HEK293 (cell line): Measurements from ENCODE around the gene RPS6KA2.

Experiments
- CTCF ChIA-PET: fragments of 350-600 bp; formaldehyde crosslinking; extraction: SDS; loops from one replicate; lab custom pipeline; 2021; ENCODE audit warnings: antibody characterized with exemption; lab: Yijun Ruan, JAX
- POLR2A ChIA-PET: fragments of 300-600 bp; formaldehyde crosslinking; extraction: SDS; loops from one replicate; lab custom pipeline; 2020; ENCODE audit warnings: antibody characterized with exemption, inconsistent platforms; lab: Yijun Ruan, JAX
- H3K27ac ChIP-seq: fragments of 200-500 bp; sonication (Bioruptor generic); 2 replicates; pipeline ENCODE4 v1.5.1; 2014; ENCODE audit warnings: low read depth, low read length, control low read depth, inconsistent platforms; ENCODE audit errors: extremely low read depth
- H3K36me3 ChIP-seq, 2 experiments: fragments of 200-500 bp in 1 of 2; sonication (Bioruptor generic) in 1 of 2; 1 replicate in 1 of 2; 2 replicates in 1 of 2; pipeline ENCODE4 v1.5.1; 2014 to 2017; ENCODE audit warnings: inconsistent platforms in 2 of 2, low read length in 2 of 2; ENCODE audit not compliant: control insufficient read depth in 2 of 2, insufficient read depth in 1 of 2
- H3K4me1 ChIP-seq: fragments of 200-500 bp; sonication (Bioruptor generic); 2 replicates; pipeline ENCODE4 v1.5.1; 2014; ENCODE audit warnings: mild to moderate bottlenecking, low read length, inconsistent platforms; ENCODE audit not compliant: control insufficient read depth, insufficient read depth
- H3K4me3 ChIP-seq: 2 replicates; pipeline ENCODE4 v1.5.1; 2011; ENCODE audit warnings: low read depth, mild to moderate bottlenecking, control low read depth, low read length, moderate library complexity
- H3K9me3 ChIP-seq: fragments of 200-500 bp; sonication (Bioruptor generic); 2 replicates; pipeline ENCODE4 v1.5.1; 2014; ENCODE audit warnings: low read depth, low read length, inconsistent platforms; ENCODE audit not compliant: control insufficient read depth, insufficient read depth
- AEBP2 ChIP-seq: fragments of 450-650 bp; formaldehyde crosslinking; IDR thresholded peaks from 2 replicates; pipeline ENCODE4 v1.5.1; 2016; ENCODE audit warnings: missing biosample characterization, missing genetic modification characterization, borderline replicate concordance
- GFI1B ChIP-seq: fragments of 450-650 bp; formaldehyde crosslinking; IDR thresholded peaks from 2 replicates; pipeline ENCODE4 v1.5.1; 2016; ENCODE audit warnings: missing biosample characterization, missing genetic modification characterization
- GLIS1 ChIP-seq: fragments of 450-650 bp; formaldehyde crosslinking; IDR thresholded peaks from 2 replicates; pipeline ENCODE4 v1.5.1; 2016; ENCODE audit warnings: missing biosample characterization, missing genetic modification characterization
- HOXA7 ChIP-seq: sonication (generic); formaldehyde crosslinking; IDR thresholded peaks from 2 replicates; pipeline ENCODE4 v1.8.1; 2022; ENCODE audit warnings: missing genetic modification reagents, borderline replicate concordance
- IKZF3 ChIP-seq: fragments of 450-650 bp; IDR thresholded peaks from 2 replicates; pipeline ENCODE4 v1.5.0; 2018; ENCODE audit warnings: missing biosample characterization, mild to moderate bottlenecking, missing genetic modification characterization, moderate library complexity
- INSM2 ChIP-seq: fragments of 450-650 bp; formaldehyde crosslinking; IDR thresholded peaks from 2 replicates; pipeline ENCODE4 v1.5.1; 2016; ENCODE audit warnings: missing biosample characterization, missing genetic modification characterization
- MZF1 ChIP-seq: fragments of 450-650 bp; formaldehyde crosslinking; IDR thresholded peaks from 2 replicates; pipeline ENCODE4 v1.5.1; 2017; ENCODE audit warnings: missing biosample characterization, missing genetic modification characterization, borderline replicate concordance
- SCRT1 ChIP-seq: fragments of 450-650 bp; formaldehyde crosslinking; IDR thresholded peaks from 2 replicates; pipeline ENCODE4 v1.5.1; 2016; ENCODE audit warnings: missing biosample characterization, missing genetic modification characterization, borderline replicate concordance
- ZBTB20 ChIP-seq: fragments of 450-650 bp; formaldehyde crosslinking; IDR thresholded peaks from 2 replicates; pipeline ENCODE4 v1.5.1; 2016; ENCODE audit warnings: missing biosample characterization, missing genetic modification characterization
- ZFP3 ChIP-seq: fragments of 450-650 bp; formaldehyde crosslinking; IDR thresholded peaks from 2 replicates; pipeline ENCODE4 v1.5.1; 2016; ENCODE audit warnings: low read depth, missing biosample characterization, missing genetic modification characterization
- ZFP69B ChIP-seq: fragments of 450-650 bp; formaldehyde crosslinking; IDR thresholded peaks from 2 replicates; pipeline ENCODE4 v1.5.1; 2016; ENCODE audit warnings: missing biosample characterization, missing genetic modification characterization
- ZNF133 ChIP-seq: fragments of 450-650 bp; formaldehyde crosslinking; IDR thresholded peaks from 2 replicates; pipeline ENCODE4 v1.5.1; 2016; ENCODE audit warnings: missing biosample characterization, missing genetic modification characterization
- ZNF138 ChIP-seq: fragments of 450-650 bp; formaldehyde crosslinking; IDR thresholded peaks from 2 replicates; pipeline ENCODE4 v1.5.1; 2016; ENCODE audit warnings: missing biosample characterization, missing genetic modification characterization, borderline replicate concordance
- ZNF140 ChIP-seq: fragments of 450-650 bp; formaldehyde crosslinking; IDR thresholded peaks from 2 replicates; pipeline ENCODE4 v1.5.1; 2016; ENCODE audit warnings: missing biosample characterization, missing genetic modification characterization
- ZNF175 ChIP-seq: fragments of 450-650 bp; formaldehyde crosslinking; IDR thresholded peaks from 2 replicates; pipeline ENCODE4 v1.5.1; 2016; ENCODE audit warnings: missing biosample characterization, missing genetic modification characterization
- ZNF214 ChIP-seq: fragments of 450-650 bp; formaldehyde crosslinking; IDR thresholded peaks from 2 replicates; pipeline ENCODE4 v1.5.1; 2017; ENCODE audit warnings: missing biosample characterization, mild to moderate bottlenecking, missing genetic modification characterization, borderline replicate concordance
- ZNF221 ChIP-seq: fragments of 450-650 bp; formaldehyde crosslinking; IDR thresholded peaks from 2 replicates; pipeline ENCODE4 v1.5.1; 2017; ENCODE audit warnings: missing biosample characterization, missing genetic modification characterization, borderline replicate concordance
- ZNF350 ChIP-seq: fragments of 450-650 bp; formaldehyde crosslinking; IDR thresholded peaks from 2 replicates; pipeline ENCODE4 v1.5.0; 2017; ENCODE audit warnings: missing biosample characterization, mild to moderate bottlenecking, missing genetic modification characterization
- ZNF449 ChIP-seq: fragments of 450-650 bp; formaldehyde crosslinking; IDR thresholded peaks from 2 replicates; pipeline ENCODE4 v1.5.1; 2017; ENCODE audit warnings: missing biosample characterization, mild to moderate bottlenecking, missing genetic modification characterization, moderate library complexity
- ZNF514 ChIP-seq: fragments of 450-650 bp; formaldehyde crosslinking; IDR thresholded peaks from 2 replicates; pipeline ENCODE4 v1.5.1; 2016; ENCODE audit warnings: missing biosample characterization, missing genetic modification characterization
- ZNF521 ChIP-seq: fragments of 450-650 bp; formaldehyde crosslinking; IDR thresholded peaks from 2 replicates; pipeline ENCODE4 v1.5.1; 2017; ENCODE audit warnings: missing biosample characterization, mild to moderate bottlenecking, missing genetic modification characterization
- ZNF544 ChIP-seq: fragments of 450-650 bp; formaldehyde crosslinking; IDR thresholded peaks from 2 replicates; pipeline ENCODE4 v1.5.0; 2017; ENCODE audit warnings: missing biosample characterization, missing genetic modification characterization
- ZNF555 ChIP-seq: fragments of 450-650 bp; formaldehyde crosslinking; conservative IDR thresholded peaks from 2 replicates; pipeline ENCODE4 v1.5.1; 2017; ENCODE audit warnings: missing biosample characterization, mild to moderate bottlenecking, missing genetic modification characterization, inconsistent platforms
- ZNF585B ChIP-seq: fragments of 450-650 bp; formaldehyde crosslinking; IDR thresholded peaks from 2 replicates; pipeline ENCODE4 v1.5.1; 2016; ENCODE audit warnings: missing biosample characterization, missing genetic modification characterization
- ZNF610 ChIP-seq: fragments of 450-650 bp; formaldehyde crosslinking; IDR thresholded peaks from 2 replicates; pipeline ENCODE4 v1.5.1; 2016; ENCODE audit warnings: missing biosample characterization, missing genetic modification characterization, borderline replicate concordance
- ZNF645 ChIP-seq: fragments of 450-650 bp; formaldehyde crosslinking; IDR thresholded peaks from 2 replicates; pipeline ENCODE4; 2016; ENCODE audit warnings: missing biosample characterization, missing genetic modification characterization
- ZNF670 ChIP-seq: fragments of 450-650 bp; formaldehyde crosslinking; IDR thresholded peaks from 2 replicates; pipeline ENCODE4 v1.5.1; 2016; ENCODE audit warnings: missing biosample characterization, missing genetic modification characterization, low read depth
- ZNF791 ChIP-seq: fragments of 450-650 bp; formaldehyde crosslinking; IDR thresholded peaks from 2 replicates; pipeline ENCODE4 v1.5.1; 2016; ENCODE audit warnings: missing biosample characterization, missing genetic modification characterization
- ZNF837 ChIP-seq: fragments of 450-650 bp; formaldehyde crosslinking; IDR thresholded peaks from 2 replicates; pipeline ENCODE4 v1.5.1; 2016; ENCODE audit warnings: missing biosample characterization, missing genetic modification characterization

RPS6KA2 gene

GRCh38 chr6:166369782-166370181, 257.3 kb downstream of the RPS6KA2 start:
- H3K9me3 ChIP-seq, result no peaks in the 10 kb centered on the region
- H3K4me3 ChIP-seq, result no peak overlapping the region
- ChIA-PET POLR2A (no interaction called here), CTCF (interaction anchor here (0.6 kb wide), 1 partner anchor 12 kb away, joined by 3 read pairs; no protein-coding TSS in a partner anchor)
- H3K4me1 ChIP-seq, result no peaks in the 10 kb centered on the region
- TF ChIP-seq GLIS1 (tag by site-specific recombination) (no peak), ZNF133 (tag by site-specific recombination) (no peak), AEBP2 (no peak), ZNF140 (tag by site-specific recombination) (no peak), ZNF138 (no peak), SCRT1 (tag by site-specific recombination) (no peak), ZNF555 (no peak), ZNF350 (tag by site-specific recombination) (no peak), ZNF585B (no peak), ZNF514 (tag by site-specific recombination) (no peak)
- H3K36me3 ChIP-seq, result peaks cover 3 to 20% of the 10 kb centered on the region in 2 experiments
- no peak overlapping the region for H3K27ac ChIP-seq

- Histone ChIP-seq H3K4me3 (no peak overlapping the region), H3K9me3 (no peaks in the 10 kb centered on the region), H3K4me1 (no peaks in the 10 kb centered on the region), H3K36me3 (peaks cover 3 to 42% of the 10 kb centered on the region in 2 experiments), H3K27ac (no peak overlapping the region)
- POLR2A ChIA-PET, result no interaction called here
- CTCF ChIA-PET, result interaction anchor here (0.8 to 1.4 kb wide), 3 partner anchors 12 to 54 kb away, joined by 3 to 10 read pairs (median 3); no protein-coding TSS in a partner anchor
- TF ChIP-seq ZNF175 (tag by site-specific recombination) (no peak), ZNF791 (tag by site-specific recombination) (no peak), IKZF3 (tag by site-specific recombination) (no peak), HOXA7 (CRISPR knock-in tag) (no peak), MZF1 (no peak), ZNF610 (no peak), GFI1B (tag by site-specific recombination) (no peak), INSM2 (tag by site-specific recombination) (no peak), ZNF221 (tag by site-specific recombination) (no peak)
These were observed 260.1 kb downstream of the RPS6KA2 start for GRCh38 chr6:166366921-166367320.

GRCh38 chr6:166365806-166366205, 261.2 kb downstream of the RPS6KA2 start:
- H3K9me3 ChIP-seq, result no peaks in the 10 kb centered on the region
- H3K4me3 ChIP-seq, result no peak overlapping the region
- peaks cover 3 to 42% of the 10 kb centered on the region in 2 experiments for H3K36me3 ChIP-seq
- ChIA-PET CTCF (interaction anchor here (1.2 kb wide), 1 partner anchor 53 kb away, joined by 3 read pairs; no protein-coding TSS in a partner anchor), POLR2A (interaction anchor here (0.7 kb wide), 1 partner anchor 12 kb away, joined by 3 read pairs; no protein-coding TSS in a partner anchor)
- H3K4me1 ChIP-seq, result no peaks in the 10 kb centered on the region
- no peak overlapping the region for H3K27ac ChIP-seq
- TF ChIP-seq ZNF521, result no peak
- TF ChIP-seq ZBTB20 (tag by site-specific recombination), result no peak
- TF ChIP-seq ZNF214 (tag by site-specific recombination), result no peak
- no peak for TF ChIP-seq ZNF645 (tag by site-specific recombination)
- TF ChIP-seq ZNF670 (tag by site-specific recombination), result no peak
- TF ChIP-seq ZFP69B, result no peak
- no peak for TF ChIP-seq ZNF544
- TF ChIP-seq ZNF175 (tag by site-specific recombination), result no peak
- TF ChIP-seq ZNF449 (tag by site-specific recombination), result no peak
- no peak for TF ChIP-seq ZNF837 (tag by site-specific recombination)
- no peak for TF ChIP-seq ZFP3 (tag by site-specific recombination)
- TF ChIP-seq ZNF555, result no peak
